ENCODE results near the gene CCR7.

The CCR7 gene, protein sequence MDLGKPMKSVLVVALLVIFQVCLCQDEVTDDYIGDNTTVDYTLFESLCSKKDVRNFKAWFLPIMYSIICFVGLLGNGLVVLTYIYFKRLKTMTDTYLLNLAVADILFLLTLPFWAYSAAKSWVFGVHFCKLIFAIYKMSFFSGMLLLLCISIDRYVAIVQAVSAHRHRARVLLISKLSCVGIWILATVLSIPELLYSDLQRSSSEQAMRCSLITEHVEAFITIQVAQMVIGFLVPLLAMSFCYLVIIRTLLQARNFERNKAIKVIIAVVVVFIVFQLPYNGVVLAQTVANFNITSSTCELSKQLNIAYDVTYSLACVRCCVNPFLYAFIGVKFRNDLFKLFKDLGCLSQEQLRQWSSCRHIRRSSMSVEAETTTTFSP

DNA sequence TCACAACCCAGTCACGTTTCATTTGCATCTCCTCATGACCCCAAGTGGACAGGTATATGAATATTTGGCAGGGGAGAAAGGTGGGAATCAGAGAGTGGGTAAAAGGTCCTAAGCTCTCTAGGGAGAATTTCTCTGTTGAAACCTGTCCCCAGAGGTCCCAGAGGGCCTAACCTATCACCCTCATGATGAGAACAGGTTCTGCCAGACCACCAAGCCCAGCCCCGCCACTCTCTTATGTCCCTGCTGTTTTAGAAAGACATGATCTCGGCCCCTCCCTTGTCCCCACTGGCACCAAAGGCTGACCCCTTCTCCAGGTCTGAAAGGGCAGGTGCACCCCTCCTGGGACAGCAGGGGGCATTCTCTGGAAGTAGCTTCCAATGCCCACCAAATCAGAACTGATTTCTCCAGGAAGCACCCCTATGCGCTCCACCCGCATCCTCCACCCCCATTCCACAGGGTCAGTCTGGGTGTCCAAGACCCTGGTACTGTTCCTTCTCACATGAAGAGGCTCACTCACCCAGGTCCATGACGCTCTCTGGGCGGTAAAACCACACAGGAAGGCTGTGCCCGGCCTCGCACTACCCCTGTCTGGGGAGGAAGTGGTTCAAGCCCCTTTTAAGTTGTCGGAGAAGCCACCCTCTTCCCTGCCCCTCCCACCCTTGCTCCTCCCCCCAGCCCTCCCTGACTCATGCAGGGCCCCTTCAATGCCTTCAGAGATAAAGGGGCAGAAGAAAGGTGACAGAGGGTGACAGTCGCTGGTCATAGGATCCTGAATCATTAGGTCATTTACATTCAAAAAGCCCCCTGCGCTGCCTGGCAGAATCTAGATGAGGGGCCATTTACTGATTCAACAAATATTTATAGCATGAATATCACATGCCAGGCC lies at the start of gene CCR7:
TSS of gene CCR7 (minus strand) at position 590 of the 886 bp plus-strand sequence. CDS start at position 527, 63 bp downstream.
- DNase-seq (ENCODE audit: low spot score) (no peak), FAIRE-seq (no peak)

DNA sequence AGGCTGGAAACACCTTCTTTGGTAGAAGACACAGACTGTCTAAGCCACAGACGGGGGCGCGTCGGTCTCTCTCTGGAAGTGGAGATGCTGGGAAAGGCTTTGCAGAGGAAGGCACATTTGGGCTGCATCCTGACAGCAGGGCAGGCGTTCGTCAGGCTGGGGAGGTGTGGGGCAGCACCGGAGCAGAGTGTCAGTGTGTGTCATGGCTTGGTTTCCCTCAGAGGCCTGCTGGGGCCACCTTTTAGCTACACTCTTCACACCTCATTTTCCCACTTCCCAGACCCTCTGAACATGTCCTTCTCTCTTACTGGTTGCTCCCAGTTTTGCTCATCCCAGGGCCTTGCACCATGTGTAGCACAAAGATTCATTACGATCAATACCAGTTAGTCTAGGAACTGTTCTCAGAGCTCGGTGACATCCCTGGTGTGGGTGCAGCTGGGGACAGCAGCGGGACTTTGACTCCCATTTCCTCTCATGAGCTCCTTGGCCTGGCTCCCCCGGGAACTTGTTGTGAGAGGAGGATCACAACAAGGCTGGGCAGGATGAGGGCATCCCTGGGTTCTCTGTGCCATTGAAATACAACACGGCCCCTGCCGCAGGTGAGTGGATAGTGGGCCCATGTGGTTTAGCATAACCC lies 49.3 kb upstream of the CCR7 start:
- no peak for DNase-seq (ENCODE audit: low spot score)
- FAIRE-seq = no peak

DNA sequence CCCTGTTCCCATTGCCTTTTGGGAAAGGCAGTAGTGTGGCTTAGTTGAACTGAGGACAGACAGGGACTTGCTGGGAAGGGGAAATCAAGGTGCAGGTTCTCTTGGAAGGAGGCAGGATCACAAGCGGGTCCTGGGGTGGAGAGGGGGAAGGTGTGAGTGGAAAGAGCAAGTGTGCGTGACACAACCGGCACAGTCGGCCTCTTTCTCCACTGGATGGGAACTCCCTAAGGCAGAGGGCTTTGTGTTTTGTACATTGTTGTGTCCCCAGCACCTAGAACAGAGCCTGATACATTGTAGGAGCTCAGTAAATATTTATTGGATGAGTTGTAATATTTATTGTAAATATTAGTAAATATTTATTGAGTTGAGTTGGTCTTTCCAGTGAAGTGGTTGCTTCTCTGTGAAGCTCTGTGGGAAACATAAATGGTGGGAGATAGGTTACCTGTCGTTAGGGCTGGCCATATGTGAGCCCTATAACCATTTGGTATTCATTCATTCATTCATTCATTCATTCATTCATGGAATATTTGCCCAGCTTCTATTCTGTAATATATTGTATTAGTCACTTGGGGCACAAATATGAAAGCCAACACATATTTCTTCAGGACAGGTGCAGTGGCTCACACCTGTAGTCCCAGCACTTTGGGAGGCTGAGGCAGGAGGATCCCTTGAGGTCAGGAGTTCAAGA lies 48.3 kb upstream of the CCR7 start:
- DNase-seq (ENCODE audit: low spot score) (no peak), FAIRE-seq (no peak)

DNA sequence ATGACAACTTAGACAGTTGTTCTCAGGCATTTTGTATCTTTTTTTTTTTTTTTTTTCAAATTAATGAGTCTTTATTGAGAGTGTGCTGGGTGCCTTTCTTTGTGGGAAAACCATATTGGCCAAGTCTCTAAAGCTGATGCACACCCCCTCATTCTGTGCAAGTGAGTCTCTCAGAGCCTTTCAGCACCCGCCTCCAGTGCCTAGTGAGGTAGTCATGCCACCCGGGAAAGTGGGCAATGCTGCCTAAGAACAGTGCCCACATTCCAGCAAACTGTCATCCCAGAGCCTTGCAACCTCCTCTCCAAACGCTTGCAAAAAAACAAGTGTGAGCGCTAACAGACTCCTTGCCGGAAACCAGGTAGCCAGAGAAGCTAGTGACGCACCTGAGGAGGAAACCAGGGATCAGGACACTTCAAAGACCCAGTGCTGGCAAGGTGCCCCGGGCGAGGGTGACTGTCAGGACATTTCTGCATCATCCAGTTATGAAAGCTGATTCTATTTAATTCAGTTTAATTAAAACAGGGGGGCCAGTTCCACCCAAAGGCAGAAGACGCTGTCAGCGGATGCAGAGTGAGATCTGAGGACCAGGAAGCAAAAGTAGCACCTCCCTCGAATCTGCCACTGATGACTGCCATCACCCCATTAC lies 47.5 kb upstream of the CCR7 start:
- FAIRE-seq = no peak
- DNase-seq (ENCODE audit: low spot score) = no peak

DNA sequence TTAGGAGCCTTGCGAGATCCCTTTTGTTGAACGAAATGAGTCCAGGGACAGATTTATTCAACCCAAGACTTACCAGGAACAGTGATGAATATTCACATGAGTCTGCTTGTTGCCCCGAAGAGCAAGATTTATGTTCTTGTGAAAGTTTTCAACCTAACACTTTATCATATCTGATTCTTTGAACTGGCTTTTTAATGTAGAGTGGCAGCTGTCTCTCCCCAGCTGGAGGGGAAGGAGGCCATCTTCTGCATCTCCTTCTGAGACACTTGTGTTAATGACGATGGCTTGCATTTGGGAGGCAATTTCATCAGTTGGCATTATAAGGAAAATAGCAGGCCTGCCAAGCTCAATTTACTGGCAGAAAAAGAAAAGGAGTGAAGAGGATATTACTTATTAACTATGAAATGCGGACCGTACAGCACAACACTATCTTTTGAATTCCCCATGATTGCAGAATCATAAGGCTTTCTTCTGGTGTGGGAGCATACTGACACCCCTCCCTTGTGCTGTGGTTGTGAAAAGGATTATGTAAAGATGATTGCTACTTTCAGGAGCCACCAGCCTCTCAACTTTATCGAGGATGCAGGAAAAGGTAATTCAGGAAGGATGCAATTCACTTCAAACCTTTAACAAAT lies 46.7 kb upstream of the CCR7 start:
- DNase-seq (ENCODE audit: low spot score) (no peak), FAIRE-seq (no peak)

DNA sequence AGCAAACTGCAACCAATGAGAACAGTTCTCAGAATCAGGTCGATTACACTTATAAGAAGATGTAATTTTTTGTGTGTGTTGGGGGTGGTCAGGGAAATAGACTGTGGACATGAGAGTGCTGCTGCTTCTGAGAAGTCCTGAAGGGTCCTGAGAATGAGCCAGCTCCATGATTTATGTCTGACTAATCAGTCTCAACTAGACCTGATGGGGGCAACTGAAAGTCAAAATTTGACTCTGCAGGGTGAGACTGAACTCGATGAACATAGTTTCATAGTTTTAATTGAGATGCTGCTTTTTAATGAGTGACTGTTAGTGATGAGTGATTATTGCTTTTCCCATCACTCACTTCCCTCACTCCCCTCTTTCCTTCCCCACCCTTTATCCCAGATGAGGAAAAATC lies 45.1 kb upstream of the CCR7 start:
- FAIRE-seq = no peak
- DNase-seq (ENCODE audit: low spot score) = no peak

DNA sequence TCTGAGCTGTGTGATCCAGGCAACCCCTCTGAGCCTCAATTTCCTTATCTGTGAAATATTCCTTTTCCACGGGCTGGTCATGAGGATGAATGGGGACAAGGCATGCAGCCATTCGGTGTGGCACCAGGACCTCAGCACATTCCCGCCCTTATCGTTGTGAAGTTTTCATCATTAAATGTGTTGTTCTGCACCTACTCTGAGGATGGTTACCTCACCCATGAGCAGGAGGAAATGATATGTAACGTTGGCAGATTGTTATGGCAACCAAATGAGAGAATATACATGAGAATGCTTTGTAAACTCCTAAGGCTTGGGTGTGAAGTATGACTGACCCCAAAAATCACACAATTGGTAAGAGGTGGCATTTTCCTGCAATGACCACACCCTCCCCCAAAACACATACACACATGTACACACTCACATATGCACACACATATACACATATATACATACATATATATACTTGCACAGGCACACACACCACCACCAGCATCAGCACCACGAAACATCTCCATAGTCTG lies 42.8 kb upstream of the CCR7 start:
- FAIRE-seq (no peak), DNase-seq (ENCODE audit: low spot score) (no peak)

DNA sequence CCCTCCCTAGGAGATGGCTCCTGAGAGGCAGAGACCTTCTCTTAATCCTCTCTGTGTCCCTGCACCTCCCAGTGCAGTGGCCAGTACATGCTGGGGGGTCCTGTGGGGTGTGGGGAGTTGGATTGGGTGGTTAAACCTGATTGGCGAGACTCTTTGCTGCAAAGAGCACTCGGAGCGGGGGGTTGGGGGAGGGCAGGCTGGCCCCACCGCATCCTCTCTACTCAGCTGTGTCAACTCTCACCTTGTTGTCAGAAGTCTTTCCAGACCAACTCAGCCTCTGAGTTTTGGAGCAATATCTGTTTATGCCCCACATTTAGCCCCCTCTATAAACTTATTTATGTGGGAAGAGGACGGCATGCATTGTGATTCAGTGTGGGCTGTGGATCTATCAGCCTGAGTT lies 42.4 kb upstream of the CCR7 start:
- no peak for FAIRE-seq
- no peak for DNase-seq (ENCODE audit: low spot score)

DNA sequence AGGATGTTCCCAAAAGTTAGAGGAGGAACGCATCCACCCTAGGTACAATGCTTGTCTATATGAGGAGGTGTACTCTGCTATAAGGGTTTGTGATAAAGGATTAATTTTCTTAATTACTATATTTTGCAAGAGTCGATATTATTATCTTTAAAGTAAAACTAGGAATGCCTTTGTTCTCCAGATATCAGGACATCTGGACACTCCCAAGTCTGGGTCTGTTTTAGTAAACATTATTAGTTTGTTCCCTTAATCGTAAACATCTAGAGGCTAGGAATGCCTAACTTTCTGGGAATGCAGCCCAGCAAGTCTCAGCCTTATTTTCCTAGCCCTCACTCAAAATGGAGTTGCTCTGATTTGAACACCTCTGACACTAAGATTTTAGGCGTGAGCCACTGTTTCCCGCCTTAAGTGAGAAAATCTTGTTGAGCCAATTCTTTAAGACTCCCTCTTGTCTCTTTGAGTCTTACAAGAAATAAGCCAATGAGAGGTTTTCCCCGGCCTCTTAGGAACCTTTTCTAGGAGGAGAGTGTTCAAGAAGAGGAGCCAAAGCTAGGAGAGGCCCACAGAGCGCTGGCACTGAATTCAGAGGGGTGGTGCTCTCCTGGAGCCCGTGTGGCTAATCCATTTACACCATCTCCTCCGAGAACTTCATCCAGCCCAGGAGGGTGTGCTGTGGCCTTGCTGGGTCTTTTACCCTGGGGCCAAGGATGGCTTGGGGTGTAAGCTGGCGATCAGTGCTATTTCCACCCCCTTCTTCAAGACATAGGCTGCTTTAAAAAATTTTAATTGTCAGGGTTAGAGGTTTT lies 41.5 kb upstream of the CCR7 start:
- FAIRE-seq = no peak

DNA sequence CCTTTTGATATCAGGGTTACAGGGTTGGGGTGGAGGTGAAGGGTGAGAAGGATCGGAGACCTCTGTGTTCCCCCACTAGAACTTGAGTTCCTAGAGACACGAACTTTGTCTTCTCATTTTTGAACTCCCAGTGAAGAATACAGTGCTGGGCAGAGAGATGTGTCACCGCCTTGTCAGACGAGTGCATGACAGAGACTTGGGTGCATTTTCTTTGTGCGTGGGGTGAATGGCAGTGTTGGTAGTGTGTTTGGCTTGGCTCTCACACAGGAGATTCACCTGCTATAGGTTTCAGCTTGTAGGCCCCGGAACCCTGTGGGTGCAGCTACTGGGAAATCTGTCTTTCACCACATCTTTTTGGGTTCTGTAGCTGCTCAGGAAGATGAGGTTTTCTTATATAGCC lies 40.0 kb upstream of the CCR7 start:
- DNase-seq (ENCODE audit: low spot score) (no peak), FAIRE-seq (no peak)

More for the DNA sequence above, 41.5 kb upstream of the CCR7 start:
- no peak for DNase-seq (ENCODE audit: low spot score)

DNA sequence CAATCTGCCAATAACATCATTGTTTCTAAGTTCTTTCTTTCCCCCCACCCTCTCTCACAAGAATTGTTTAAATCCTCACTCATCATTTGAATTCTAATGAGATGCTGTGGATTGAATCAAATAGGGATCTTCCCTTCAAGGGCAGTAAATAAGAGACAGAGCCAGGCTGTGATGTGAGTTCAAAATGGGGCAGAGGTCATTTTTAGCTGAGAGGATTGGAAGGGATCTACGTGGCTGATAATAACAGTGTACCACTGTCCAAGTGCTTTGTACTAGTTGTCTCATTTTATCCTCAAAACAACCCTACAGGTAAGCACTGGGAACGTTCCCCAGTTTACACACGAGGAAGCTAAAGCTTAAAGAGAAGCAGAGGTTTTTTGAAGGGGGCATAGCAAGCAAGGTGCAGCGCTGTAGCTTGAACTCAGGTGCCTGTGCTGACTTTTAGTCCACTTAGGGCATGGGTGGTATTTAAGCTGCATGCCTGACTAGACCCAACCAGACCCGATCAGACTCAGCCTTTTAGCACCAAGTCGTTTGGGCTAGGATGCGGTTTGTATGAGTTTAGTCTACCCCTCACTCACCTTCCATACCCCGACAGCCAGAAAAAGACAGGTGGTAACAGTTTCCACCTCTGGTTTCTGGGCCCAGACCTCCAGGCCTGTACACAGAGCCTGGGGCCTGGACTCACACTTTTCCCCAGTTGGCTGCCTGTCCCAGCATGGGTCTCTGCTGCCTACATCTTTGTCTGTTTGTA lies 39.2 kb upstream of the CCR7 start:
- FAIRE-seq (no peak), DNase-seq (ENCODE audit: low spot score) (no peak)

DNA sequence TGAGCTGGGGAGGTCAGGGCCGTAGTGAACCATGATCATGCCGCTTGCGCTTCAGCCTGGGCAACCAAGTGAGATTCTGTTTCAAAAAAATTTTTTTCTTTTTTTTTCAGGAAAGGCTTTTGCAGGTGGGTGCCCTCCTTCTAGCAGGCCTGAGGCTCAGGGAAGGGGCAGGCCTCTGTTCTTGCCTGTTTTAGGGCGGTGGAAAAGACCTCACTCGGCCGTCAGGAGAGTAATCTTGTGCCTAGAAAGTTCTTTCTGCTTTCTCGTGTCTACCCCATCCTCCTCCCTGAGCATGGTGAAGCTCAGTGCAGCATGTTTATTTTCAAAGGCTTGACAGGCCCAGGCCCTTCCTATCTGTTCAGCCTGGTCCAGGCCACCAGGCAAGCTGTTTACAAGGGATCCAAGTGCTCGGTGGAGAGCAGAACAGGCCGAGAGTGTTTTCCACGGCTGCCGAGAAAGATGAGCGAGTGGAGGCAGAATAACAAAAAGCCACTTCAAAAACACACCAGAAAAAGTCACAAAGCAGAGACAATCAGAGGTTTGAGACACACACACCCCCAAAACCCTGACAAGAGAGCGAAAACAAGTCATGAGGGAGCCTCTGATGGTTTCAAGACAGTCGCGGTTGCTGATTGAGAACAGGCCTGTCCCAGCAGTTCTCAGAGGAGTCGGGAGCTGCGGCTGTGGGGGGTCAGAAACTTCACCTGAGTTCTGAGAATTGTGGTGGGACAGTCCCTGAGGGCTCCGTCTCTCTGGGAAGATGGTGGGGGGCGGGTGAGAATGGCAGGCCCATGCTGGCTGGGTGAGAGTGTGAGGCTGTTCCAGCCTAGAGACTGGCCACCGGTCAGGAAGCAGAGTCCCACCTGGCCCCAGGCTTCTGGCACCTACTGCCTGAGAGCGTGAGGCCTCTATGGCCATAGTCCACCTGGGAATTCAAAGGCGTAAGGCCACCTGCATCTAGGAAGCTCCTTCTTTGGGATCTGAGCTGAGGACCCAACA lies 37.5 kb upstream of the CCR7 start:
- no peak for DNase-seq (ENCODE audit: low spot score)
- FAIRE-seq = no peak

DNA sequence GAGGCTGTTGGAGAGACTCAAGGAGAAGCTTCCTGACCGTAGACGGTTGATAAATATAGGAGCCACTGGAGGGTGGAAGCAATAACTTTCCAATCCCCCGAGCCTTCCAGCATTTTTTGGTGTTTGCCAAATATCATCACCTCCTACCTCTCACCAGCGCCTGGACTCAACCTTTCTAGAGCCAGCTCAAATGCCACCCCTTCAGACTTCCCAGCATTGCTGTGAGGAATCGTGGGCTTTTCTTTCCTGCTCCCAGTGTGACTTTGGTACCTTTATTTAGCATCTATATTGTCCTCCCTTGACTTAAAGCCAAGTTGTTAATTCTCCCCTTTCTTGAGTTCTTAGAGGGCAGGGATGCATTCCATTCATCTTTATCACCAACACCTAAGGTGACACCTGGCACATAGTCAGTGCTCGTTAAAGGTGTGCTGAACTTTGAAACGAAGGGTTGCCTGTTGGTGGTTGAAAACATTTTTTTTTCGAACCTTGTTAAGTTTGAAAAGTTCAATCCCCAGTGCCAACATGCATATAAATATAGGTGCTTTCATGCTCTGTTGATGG lies 35.3 kb upstream of the CCR7 start:
- DNase-seq (ENCODE audit: low spot score) = no peak
- no peak for FAIRE-seq

DNA sequence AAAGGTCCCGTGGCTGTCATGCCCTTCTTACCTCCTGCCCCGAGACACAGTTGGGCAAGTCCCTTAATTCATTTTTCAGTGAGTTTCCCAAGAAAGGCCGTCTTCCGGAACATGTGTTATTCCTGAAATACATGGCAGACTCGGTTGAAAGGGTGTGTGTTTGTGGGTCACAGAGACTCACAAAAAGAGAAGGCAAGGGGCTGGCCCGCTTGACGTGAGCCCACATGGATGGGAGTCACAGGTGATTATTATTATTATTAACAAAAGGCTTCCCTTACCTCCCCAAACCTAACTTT lies 34.1 kb upstream of the CCR7 start:
- no peak for DNase-seq (ENCODE audit: low spot score)

DNA sequence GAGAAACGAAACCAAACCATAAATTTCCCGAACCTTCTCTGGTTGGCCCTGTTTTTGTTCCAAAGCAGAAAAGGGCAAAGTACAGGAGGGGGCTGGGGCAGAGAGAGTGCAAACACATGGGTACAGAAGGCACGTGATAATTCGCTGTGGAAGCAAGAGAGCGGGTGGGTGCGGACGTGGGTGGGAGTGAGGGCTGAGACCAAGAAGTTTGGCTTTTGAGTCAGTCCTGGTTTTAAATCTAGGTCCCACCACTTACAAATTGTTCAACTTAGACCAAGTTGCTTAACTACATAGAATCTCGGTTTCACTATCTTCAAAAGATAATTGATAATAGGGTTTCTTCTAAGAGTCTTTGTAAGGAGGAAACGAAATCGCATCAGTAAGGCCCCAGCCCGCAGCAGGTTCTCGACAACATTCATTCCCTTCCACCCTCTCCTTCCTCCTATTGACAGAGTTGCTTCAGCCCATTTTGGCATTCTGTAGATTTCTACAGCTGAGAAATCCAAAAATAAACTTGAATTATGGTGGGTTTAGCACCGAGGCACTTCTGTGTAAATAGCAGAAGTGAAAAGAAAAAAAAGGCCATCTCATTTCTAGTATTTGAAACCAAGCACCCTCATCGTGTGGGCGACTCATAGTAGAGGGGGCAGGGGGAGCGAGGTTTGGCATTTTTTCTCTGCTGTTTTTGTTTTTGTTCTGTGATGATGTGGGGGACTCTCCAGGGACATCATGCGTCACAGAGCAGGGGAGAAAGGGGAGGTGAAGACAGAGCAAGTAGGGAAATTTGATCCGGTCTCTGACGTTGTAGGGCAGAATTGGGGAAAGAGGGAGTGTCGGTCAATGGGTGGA lies 33.6 kb upstream of the CCR7 start:
- FAIRE-seq (no peak), DNase-seq (ENCODE audit: low spot score) (no peak)

More for the DNA sequence above, 34.1 kb upstream of the CCR7 start:
- no peak for FAIRE-seq

DNA sequence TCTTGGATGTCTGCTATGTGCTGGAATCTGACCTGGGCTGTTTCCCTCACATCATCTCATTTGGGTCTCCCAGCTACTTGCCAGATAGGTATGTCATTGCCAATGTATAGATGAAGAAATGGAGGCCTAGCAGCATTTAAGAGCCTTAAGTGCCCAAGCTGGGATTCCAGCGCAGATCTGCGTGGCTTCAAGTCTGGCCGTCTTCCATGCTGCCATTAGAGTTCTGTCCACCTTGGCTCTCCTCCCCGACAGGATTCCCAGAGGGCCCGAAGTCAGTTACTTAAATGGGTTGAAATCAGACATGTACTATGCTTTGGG lies 33.0 kb upstream of the CCR7 start:
- DNase-seq (ENCODE audit: low spot score) (no peak), FAIRE-seq (no peak)
